HG03196 (cell line): ENCODE measurements around the gene TSPAN14.

Experiments
- ATAC-seq: cut with Tn5 transposase; IDR thresholded peaks from one replicate; pipeline ENCODE4 v1.9.1; 2021; ENCODE audit not compliant: unreplicated experiment

Gene TSPAN14

GRCh38 chr10:80421707-80422536 lies 32.2 kb upstream of the TSPAN14 start:
- ATAC-seq = peak; percentile 83

DNA sequence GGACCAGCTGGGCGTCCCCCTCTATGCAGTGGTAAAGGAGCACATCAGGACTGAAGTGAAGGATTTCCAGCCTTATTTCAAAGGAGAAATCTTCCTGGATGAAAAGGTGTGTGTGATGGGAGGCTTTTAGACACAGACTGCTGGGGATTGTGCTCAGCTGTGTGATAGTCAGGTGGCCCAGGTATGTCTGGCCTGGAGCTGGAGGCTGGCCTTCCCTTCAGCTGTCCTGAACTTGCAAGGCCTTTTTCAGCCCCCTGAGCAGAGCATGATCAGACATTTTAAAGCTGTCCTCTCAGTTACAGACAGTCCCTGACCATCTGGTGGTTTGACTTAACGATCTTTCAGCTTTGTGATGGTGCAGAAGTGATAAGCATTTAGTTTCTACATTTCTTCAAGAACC lies 28.2 kb upstream of the TSPAN14 start:
- no peak for ATAC-seq

- no peak for ATAC-seq
These were observed 26.6 kb upstream of the TSPAN14 start for GRCh38 chr10:80427541-80427940.

- ATAC-seq = no peak
These were observed 24.6 kb upstream of the TSPAN14 start for GRCh38 chr10:80429521-80429973.

GRCh38 chr10:80433134-80433533 lies 21.0 kb upstream of the TSPAN14 start:
- ATAC-seq = no peak

DNA sequence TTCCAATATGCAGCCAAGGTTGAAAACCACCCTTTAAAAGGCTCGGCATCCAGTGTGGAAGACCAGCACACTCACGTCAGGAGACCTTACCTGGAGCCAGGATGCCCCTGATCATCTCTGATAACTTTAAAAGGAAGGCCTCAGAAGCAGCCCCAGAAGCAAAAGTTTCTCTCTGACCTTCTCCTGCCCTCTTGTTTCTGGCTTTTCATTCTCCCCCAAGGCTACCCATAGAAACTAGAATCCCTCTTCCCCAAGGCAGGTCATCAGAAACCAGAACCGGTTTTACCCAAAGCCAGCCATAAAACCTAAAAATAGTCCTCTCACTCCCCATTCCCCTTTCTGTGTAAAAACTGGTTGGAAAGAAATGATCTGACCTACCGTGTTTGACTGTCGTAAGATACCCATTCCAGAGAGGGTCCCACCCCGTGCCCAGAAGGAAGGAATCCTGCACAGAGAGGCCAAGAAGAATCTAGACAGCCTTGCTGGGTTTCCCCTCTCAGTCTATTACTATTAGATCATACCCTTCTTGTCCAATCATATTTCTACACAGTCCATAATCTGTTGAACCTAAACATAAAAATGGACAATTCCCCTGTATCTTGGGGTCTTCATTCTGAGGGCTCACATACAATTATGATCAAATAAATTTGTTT lies 17.5 kb upstream of the TSPAN14 start:
- ATAC-seq = no peak

GRCh38 chr10:80437227-80437626 lies 16.9 kb upstream of the TSPAN14 start:
- ATAC-seq = no peak

- no peak for ATAC-seq
These were observed 12.3 kb upstream of the TSPAN14 start for GRCh38 chr10:80441831-80442230.

- no peak for ATAC-seq
These were observed 11.2 kb upstream of the TSPAN14 start for GRCh38 chr10:80442879-80443278.

DNA sequence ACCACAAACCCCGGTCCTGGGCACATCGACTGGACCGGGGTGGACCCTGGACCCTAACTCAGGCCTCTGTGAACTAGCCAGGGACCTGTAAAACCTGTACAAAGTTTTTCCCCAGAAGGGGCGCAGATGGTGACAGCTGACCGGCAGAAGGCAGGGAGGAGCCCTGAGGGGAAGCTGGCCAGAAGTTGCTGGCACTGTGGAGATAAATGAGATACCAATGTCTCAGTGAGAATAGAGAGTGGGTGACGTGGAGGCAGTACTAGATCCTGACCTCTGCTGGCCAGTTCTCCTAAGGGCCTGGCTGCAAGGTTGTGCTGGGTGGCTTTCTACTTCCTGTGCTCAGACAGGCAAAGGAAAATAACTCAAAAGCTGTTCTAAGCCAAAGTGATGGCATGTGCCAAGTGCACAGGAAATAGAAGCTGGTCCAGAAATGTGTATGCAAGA lies 10.6 kb upstream of the TSPAN14 start:
- ATAC-seq = peak; percentile 56

- ATAC-seq = no peak
These were observed 10.0 kb upstream of the TSPAN14 start for GRCh38 chr10:80444124-80444523.

DNA sequence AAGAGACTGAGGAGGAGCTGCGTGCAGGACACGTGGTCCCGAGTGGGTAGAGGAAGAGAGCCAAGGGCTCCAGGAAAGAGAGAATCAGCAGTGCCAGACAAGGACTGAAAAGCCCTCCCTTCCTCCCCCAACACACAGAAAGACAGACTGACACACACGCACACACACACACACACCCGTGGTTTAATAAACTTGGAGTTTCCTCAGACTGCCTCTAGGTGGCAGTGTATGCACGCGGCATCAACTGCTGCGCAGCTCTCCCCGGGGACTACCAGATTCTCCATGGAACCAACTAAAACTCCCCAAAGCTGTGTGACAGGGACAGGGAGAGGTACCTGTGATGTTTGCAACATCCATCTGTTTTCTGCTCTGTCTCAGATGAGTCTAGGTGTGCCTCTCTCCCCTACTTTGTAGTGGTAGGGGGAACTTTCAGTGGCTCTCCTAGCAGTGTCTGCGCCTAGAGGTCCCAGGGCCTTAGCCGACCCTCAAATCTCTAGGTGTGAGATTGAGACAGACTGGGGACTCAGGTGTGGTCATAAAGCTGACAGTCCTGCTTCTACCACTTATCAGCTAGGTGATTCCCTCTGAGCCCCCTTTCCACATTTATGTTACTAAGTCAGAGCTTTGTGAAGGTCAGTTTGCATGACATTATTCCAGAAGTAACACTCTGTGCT lies 9.3 kb upstream of the TSPAN14 start:
- peak; percentile 70 for ATAC-seq

GRCh38 chr10:80447436-80448190 lies 6.5 kb upstream of the TSPAN14 start:
- ATAC-seq = no peak

- ATAC-seq = no peak
These were observed 5.7 kb upstream of the TSPAN14 start for GRCh38 chr10:80448209-80448942.

DNA sequence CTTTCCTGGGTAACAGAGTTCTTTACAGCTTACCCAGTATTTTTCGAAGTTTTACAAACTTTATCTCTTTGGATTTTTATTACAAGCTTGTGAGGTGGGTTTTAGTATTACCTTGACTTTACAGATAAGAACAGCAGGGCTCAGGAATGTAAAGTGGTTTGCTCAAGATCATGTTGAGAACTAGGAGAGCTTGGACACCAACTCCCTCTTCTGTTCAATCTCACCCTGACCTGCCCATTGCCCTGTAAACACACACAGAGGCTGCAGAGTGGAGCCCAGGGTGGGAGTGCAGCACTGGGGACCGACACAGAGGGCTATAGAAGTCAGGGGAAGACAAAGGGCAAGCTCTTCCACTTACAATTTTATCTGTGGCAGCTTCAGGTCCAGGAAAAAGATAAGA lies 4.6 kb upstream of the TSPAN14 start:
- ATAC-seq = no peak

DNA sequence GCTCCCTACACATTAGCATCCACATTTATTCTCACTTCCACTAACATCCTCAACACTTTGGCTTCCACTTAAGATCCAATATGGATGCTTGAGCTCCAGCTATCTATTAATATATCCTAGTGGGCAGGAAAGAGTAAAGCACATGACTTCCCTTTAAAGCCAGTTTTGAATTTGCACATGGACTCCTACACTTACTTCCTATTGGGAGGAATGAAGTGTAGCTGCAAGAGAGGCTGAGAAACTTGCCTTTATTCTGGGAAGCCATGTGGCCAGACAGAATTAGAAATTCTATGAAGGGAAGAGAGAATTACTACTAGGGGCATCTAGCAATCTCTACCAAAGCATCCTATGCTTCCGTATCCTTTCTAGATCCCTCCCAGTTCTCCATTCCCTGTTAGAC lies 3.0 kb upstream of the TSPAN14 start:
- no peak for ATAC-seq

GRCh38 chr10:80452069-80452468 lies 2.0 kb upstream of the TSPAN14 start:
- no peak for ATAC-seq

DNA sequence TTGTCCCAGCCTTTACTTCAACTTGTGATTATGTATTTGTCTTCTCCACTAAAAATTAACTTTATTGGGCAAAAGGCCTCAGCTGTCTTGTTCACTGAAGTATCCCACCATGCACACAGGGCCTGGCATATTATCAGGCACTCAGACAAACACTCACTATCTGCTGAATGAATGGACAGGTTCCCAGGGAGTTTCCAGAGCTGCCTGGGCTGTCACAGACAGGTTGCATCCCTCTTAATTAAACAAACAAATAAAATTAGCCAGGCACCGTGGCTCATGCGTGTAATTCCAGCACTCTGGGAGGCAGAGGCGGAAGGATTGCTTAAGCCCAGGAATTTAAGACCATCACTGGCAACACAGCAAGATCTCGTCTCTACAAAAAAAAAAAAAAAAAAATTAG lies 1.5 kb upstream of the TSPAN14 start:
- ATAC-seq = no peak

DNA sequence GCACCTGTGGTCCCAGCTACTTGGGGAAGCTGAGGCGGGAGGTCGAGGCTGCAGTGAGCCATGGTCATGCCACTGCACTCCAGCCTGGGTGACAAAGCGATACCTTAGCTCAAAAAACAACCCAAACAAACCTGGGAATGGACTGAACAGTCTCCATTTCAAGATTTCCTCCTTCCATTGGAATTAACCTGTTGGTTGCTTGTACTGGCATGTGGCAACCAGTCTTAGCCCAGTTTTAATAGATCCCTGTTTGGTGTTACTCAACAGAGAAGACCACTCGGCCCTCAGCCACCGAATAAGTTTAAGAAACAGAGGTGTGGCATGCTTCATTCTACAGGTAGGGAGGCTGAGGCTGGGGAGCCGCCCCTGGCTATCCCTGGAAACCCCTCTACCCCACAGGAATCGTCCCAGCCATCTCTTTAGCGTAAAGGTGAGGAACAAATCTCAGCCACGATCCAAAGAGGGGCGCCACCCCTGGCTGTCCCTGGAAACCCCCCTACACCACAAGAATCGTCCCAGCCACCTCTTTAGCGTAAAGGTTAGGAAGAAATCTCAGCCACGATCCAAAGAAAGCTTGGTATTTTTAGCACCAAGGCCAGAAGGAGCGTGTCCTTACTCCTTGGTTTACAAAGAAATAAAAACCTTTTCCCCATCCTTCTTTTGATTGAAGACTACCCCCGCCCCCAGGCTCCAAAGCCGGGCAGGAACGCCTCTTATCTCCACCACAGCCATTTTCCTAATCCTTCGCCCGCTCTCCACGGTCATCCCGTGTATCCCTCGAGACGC lies 861 bp upstream of the TSPAN14 start:
- no peak for ATAC-seq
